Measurements from ENCODE around the gene ARID4B.
"Not testable (repeated sequence)": the region's sequence is repeated elsewhere in the genome, so short reads cannot be mapped to it uniquely, and the experiment has no call there.

The ARID4B gene

GRCh38 chr1:235221653-235222375 lies 106.2 kb downstream of the ARID4B start:
- no peak for DNase-seq

GRCh38 chr1:235215453-235215852 lies 112.5 kb downstream of the ARID4B start:
- DNase-seq = no peak

- not testable (repeated sequence) for DNase-seq
These were observed 113.0 kb downstream of the ARID4B start for GRCh38 chr1:235214962-235215361.

GRCh38 chr1:235213752-235214151 lies 114.2 kb downstream of the ARID4B start:
- DNase-seq = no peak

GRCh38 chr1:235211517-235211916 lies 116.5 kb downstream of the ARID4B start:
- DNase-seq = no peak

- DNase-seq = no peak
These were observed 120.8 kb downstream of the ARID4B start for GRCh38 chr1:235207209-235207565.

- DNase-seq = no peak
These were observed 121.3 kb downstream of the ARID4B start for GRCh38 chr1:235206533-235207208.

- no peak for DNase-seq
These were observed 122.3 kb downstream of the ARID4B start for GRCh38 chr1:235205687-235206086.

GRCh38 chr1:235203428-235203827 lies 124.6 kb downstream of the ARID4B start:
- no peak for DNase-seq

- DNase-seq = not testable (repeated sequence)
These were observed 125.5 kb downstream of the ARID4B start for GRCh38 chr1:235202447-235202846.

- peak; percentile 68 to 78 for DNase-seq
These were observed 128.5 kb downstream of the ARID4B start for GRCh38 chr1:235199441-235199840.

GRCh38 chr1:235190431-235190830 lies 137.5 kb downstream of the ARID4B start:
- DNase-seq = no peak

- DNase-seq = no peak
These were observed 140.7 kb downstream of the ARID4B start for GRCh38 chr1:235187316-235187715.

GRCh38 chr1:235181561-235182245 lies 146.3 kb downstream of the ARID4B start:
- DNase-seq = no peak

- no peak for DNase-seq
These were observed 147.0 kb downstream of the ARID4B start for GRCh38 chr1:235180916-235181460.

- no peak for DNase-seq
These were observed 151.5 kb downstream of the ARID4B start for GRCh38 chr1:235176486-235176885.

GRCh38 chr1:235169986-235170385 lies 158.0 kb downstream of the ARID4B start:
- DNase-seq = no peak

GRCh38 chr1:235168375-235168774 lies 159.6 kb downstream of the ARID4B start:
- DNase-seq = no peak

GRCh38 chr1:235161685-235162327 lies 166.2 kb downstream of the ARID4B start:
- no peak for DNase-seq

GRCh38 chr1:235160957-235161684 lies 166.9 kb downstream of the ARID4B start, which contains the start of gene RBM34:
Gene RBM34, minus strand, starts transcription at chr1:235161250. Its CDS starts 24 bp downstream, at chr1:235161226.
- peak; percentile 90 to 92 for DNase-seq

GRCh38 chr1:235160383-235160956 lies 167.5 kb downstream of the ARID4B start:
- DNase-seq = peak; percentile 56 to 63

- not testable (repeated sequence) for DNase-seq
These were observed 168.0 kb downstream of the ARID4B start for GRCh38 chr1:235159930-235160329.

All from Kasumi-1 (cell line).